ENCODE data around the gene TTBK2.
"Not testable (repeated sequence)": the region's sequence is repeated elsewhere in the genome, so short reads cannot be mapped to it uniquely, and the experiment has no call there.

TTBK2 gene

GRCh38 chr15:42903388-42904324, 16.9 kb downstream of the TTBK2 start:
- DNase-seq = no peak

- DNase-seq = not testable (repeated sequence)
Measured at GRCh38 chr15:42893911-42894310, 26.7 kb downstream of the TTBK2 start.

GRCh38 chr15:42891569-42891968, 29.0 kb downstream of the TTBK2 start:
- DNase-seq = no peak

GRCh38 chr15:42890161-42890913, 30.2 kb downstream of the TTBK2 start:
- DNase-seq = no peak

GRCh38 chr15:42887384-42887783, 33.2 kb downstream of the TTBK2 start:
- not testable (repeated sequence) for DNase-seq

GRCh38 chr15:42880121-42880520, 40.5 kb downstream of the TTBK2 start:
- no peak for DNase-seq

GRCh38 chr15:42879443-42879842, 41.1 kb downstream of the TTBK2 start:
- no peak for DNase-seq

GRCh38 chr15:42876224-42876623, 44.4 kb downstream of the TTBK2 start:
- DNase-seq = no peak

- DNase-seq = no peak
Measured at GRCh38 chr15:42868683-42869082, 51.9 kb downstream of the TTBK2 start.

GRCh38 chr15:42863572-42864239, 56.9 kb downstream of the TTBK2 start:
- DNase-seq = no peak

GRCh38 chr15:42858999-42859789, 61.4 kb downstream of the TTBK2 start:
- no peak for DNase-seq

- no peak for DNase-seq
Measured at GRCh38 chr15:42858540-42858939, 62.0 kb downstream of the TTBK2 start.

- DNase-seq = no peak
Measured at GRCh38 chr15:42854576-42854975, 66.0 kb downstream of the TTBK2 start.

GRCh38 chr15:42849836-42850235, 70.7 kb downstream of the TTBK2 start:
- DNase-seq = no peak

GRCh38 chr15:42848846-42849245, 71.7 kb downstream of the TTBK2 start:
- DNase-seq = no peak

GRCh38 chr15:42846647-42847046, 73.9 kb downstream of the TTBK2 start:
- no peak for DNase-seq

GRCh38 chr15:42845581-42845980, 75.0 kb downstream of the TTBK2 start:
- DNase-seq = no peak

GRCh38 chr15:42843699-42844098, 76.9 kb downstream of the TTBK2 start:
- no peak for DNase-seq

- DNase-seq = no peak
Measured at GRCh38 chr15:42836251-42836650, 84.3 kb downstream of the TTBK2 start.

GRCh38 chr15:42832576-42832975, 88.0 kb downstream of the TTBK2 start:
- no peak for DNase-seq

- DNase-seq = no peak
Measured at GRCh38 chr15:42826251-42826890, 94.2 kb downstream of the TTBK2 start.

- DNase-seq = no peak
Measured at GRCh38 chr15:42825599-42825998, 95.0 kb downstream of the TTBK2 start.
